HG02763 (cell line): ENCODE results near the gene MAPK12.
A peak's percentile ranks its signal among the peaks of the same experiment; 100 is the strongest.

Source experiments
- ATAC-seq: cut with Tn5 transposase; IDR thresholded peaks from one replicate; pipeline ENCODE4 v1.9.1; 2021; ENCODE audit warnings: mild to moderate bottlenecking, moderate library complexity; ENCODE audit not compliant: unreplicated experiment

The MAPK12 gene

DNA sequence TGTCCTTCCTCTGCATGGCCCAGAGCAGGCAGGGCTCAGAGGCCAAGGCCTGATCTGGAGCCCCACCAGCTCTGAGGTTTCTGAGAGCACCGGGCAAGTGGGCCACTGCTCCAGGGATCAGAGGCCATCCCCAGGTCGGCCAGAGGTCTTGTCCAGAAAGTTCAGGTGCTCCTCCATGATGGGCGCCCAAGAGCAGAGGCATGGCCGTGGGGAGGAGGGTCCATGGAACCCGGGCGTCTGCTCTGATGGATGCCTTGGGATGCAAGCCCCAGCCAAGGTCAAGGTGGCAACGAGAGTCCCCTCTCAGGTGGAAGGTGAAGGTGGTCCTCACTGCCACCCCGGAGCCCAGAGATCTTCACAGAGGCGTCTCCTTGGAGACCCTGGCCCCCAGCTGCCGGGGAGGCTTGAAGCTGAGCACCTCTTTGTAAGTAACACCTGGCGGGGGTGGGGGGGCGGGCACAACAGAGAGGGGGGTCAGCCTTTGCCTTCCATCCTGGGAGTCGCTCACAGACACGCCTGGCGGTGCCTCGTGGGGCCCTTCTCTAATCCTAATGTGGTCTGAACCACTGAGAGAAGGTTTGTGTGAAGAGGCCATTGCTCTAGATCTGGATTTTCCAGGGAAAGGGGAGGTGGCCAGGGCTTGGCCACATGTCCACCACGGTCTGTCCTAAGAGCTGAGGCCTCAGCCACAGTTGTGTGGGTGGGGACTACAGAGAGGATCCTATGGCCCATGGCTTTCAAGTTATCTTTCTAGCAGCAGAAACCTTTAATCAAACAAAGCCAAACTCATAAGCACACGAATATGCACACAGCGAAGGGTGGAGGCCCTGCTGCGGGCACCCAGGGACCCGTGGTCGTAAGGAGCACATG, 8.2 kb downstream of the MAPK12 start:
- ATAC-seq, result no peak

GRCh38 chr22:50252082-50253045, 9.1 kb downstream of the MAPK12 start:
- ATAC-seq, result no peak

GRCh38 chr22:50251477-50252081, 9.9 kb downstream of the MAPK12 start:
- peak; percentile 8 for ATAC-seq

DNA sequence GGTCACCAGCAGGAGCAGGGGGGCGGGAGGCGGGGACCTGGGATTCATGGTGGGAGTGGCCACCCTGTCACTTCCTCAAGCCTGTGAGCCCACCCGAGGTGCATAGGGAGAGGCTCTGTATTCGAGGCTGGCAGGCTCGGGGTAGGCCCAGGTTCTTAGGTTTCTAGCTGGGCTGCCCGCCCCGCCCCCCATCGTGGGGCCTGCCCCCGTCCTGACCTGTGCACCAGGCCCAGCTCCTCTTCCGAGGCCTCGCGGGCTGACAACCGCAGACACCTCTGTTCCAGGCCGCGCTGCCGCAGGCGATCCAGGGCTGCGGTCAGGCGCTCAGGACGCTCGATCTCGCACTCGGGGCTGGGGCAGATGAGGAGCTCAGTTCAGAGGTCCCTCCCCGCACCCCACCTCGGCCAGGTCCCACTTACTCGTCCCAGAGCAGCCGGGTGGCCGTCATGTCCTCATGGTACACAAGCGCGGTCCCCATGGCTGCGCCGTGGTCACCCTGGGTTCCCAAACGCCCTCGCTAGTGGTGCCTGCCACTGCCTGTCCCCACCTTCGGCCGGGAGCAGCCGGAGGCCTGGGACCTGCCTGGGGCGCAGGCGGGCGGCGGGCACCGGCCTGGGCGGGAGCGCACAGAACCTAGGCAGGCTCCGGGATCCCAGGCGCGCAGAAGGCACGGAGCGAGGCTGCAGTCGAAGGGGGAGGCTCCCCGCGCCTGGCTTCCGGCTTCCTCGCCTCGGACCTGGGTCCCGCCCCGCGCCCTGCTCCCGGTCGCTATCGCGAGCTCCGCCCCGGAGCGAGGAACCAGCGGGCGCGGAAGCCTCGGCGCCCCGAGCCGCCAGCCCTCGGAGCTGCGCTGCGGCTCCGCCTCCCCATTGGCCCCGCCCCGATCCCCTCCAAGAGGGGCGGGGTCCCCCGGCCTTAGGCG, 10.7 kb downstream of the MAPK12 start, which contains the start of gene HDAC10:
TSS of gene HDAC10 (minus strand) at position 711 of the 922 bp plus-strand sequence. CDS start at position 478, 233 bp downstream.
- ATAC-seq, result peak; percentile 54

GRCh38 chr22:50250249-50250554, 11.3 kb downstream of the MAPK12 start:
- no peak for ATAC-seq

DNA sequence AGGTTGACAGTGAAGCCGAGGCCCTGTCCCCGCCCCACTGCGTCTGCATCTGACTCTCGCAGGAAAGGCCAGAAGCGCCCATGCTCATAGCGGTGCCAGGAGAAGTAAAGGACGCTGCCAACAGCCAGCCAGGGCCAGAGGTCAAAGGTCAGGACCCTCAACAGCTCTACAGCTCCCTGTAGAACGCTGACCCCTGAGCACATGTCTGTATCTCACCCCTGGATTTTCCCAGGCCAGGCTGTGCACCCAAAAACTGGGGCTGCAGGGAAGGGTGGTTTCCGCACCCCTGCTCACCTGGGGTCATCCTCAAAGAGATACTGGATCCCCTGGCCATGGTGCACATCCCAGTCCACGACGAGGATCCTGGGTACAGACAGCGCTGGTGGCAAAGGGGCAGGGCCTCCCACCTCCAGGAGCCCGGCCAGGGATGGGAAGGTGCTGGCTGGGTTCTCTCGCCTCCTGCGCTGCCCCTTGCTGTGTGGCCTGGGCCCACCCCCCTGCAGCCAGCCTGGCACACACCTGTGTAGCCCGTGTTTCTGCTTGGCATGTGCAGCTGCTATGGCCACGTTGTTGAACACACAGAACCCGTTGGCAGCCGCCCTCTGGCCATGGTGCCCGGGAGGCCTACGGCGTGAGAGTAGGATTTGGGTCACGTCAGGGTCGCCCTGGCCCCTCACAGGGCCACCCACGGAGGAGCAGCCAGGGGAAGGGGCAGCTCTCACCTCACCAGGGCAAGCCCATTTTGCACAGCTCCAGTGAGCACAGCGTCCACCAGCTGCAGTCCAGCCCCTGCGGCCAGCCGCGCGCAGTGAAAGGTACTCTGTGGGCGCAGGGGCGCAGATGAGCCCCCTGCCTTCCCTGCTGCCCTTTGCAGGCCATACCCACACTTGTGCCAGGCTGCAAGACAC, 11.9 kb downstream of the MAPK12 start:
- ATAC-seq, result no peak

- ATAC-seq, result no peak
Measured at GRCh38 chr22:50248196-50249081, 13.0 kb downstream of the MAPK12 start.

DNA sequence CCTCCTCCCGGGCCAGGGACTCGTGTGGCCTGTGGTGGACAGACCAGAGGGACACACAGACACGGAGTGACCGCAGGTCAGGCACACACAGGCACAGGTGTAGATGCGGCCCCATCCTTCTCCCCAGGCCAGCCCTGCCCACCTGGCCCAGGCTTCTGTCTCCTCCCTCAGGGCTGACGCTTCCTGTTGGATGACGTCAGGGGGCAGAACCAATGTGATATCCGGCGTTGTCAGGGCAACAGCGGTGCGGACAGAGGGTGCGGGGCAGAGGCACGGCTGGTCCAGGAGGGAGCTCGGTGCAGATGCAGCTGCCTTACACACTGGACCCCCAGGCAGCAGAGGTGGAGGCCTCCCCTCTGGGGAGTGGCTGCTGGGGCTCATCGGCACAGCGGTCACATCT, 13.7 kb downstream of the MAPK12 start:
- ATAC-seq, result no peak

GRCh38 chr22:50246242-50247175, 15.0 kb downstream of the MAPK12 start:
- no peak for ATAC-seq

DNA sequence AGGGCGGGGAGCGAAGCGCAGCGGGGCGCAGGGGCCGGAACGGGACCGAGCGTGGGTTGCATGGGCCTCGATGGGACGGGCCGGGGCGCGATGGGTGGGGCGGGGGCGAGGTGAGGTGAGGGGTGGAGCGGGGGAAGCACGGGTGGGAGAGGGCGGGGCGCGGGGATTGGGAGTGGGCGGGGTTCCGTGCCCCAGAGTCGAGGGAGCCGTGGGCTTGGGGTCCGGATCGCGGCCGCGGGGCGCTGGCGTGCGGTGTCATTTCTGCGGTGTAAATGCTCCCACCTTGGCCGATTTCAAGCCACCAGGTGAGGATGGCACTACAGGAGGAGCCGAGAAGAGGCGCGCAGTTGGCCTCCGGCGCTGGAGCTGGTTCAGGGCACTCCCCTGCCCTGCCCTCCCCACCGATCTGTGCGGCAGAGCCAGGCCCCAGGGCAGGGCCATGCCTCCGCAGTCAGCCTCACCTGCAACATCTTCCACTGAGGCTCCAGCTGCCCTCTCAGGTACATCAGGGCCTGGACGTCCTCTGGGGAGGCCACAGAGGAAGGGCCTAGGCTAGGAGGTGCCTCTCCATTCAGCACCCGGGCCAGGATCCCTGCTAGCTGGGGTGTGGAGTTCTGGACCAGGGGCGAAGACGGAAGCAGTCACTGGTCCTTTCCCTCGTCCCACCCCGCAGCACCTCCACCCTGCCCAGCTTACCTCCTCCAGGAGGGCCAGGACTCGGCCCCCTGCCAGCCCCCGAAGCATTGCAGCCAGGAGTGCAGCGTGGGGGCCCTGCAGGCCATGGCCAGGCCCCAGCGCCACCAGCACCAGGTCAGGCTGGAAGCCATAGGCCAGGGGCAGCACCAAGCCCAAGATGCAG, 16.0 kb downstream of the MAPK12 start:
- peak; percentile 4 for ATAC-seq

DNA sequence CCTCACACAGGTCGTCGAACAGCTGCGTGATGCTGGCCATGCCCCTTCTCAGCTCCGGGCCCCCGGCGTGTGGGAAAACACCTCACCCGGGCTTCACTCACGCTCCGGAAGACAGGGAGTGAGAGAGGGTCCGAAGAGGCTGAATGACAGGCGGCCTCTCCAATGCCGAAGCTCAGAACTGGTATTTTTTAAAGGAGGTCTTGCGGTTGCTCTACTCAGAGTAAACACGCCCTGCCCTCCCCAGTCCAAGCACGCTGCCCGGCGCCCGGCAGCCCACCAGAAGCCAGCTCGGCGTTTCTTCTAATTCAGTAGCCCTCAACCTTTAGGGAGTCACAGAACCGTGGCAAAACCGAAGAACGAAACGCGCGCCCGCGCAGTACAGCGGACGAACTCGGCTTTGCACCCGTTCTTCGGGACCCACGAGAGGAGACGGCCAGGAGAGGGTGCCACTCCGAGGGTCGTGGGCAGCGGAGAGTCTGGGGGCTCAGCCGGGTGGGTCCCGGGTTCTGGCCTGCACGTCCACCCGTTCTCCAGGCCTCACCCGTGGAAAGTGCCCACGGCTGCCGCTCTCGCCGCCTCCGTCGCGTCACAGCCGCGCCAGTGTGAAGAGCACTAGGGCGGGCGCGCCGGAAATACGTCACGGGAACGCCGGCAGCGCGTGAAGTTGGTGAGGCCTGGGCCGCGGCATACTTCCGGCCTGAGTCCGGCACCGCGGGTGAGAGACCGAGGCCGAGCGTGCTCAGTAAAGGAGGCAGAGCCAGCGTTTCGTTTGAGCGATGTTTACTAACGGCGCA, 16.9 kb downstream of the MAPK12 start, which contains the start of gene TUBGCP6:
TSS of gene TUBGCP6 (minus strand) at position 604 of the 794 bp plus-strand sequence. CDS start at position 40, 564 bp downstream.
- ATAC-seq, result peak; percentile 74

- no peak for ATAC-seq
Measured at GRCh38 chr22:50243685-50244419, 17.6 kb downstream of the MAPK12 start.

DNA sequence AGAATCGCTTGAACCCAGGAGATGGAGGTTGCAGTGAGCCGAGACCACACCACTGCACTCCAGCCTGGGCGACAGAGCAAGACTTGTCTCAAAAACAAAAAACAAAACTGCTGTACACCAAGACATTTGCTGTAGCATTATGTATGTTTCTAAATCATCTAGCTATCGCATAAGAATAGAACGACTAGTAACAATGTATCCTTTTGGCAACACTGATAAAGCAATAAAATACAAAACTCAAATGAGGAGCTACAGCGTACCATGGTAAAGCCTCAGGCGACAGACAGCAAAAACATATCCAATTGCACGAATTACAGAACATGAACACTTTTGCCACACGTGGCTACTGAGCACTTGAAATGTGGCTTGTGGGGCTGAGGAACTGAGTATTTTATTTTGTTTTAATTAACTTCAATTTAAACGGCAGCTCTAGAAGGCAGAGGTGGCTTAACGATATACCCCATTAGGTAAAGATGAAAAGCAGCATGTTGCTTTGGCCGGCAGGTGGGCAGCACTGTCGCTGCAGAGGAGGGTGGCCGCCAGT, 19.0 kb downstream of the MAPK12 start:
- no peak for ATAC-seq

GRCh38 chr22:50238755-50239154, 22.7 kb downstream of the MAPK12 start:
- no peak for ATAC-seq
